Lower leg skin (tissue), 4 donors: ENCODE data around the gene RABGAP1. TPM values are rescaled to one million over a fixed set of nuclear protein-coding genes. Genes with fewer than 3 reads are reported as not detected.

ENCODE experiments used
- DNase-seq, 2 donors: peaks; one replicate each; pipeline ENCODE4 v3.0.0-alpha.2; 2019; ENCODE audit warnings: low spot score in 2 of 2
- H3K4me3 ChIP-seq: fragments of 200-600 bp; sonication (generic); 2 replicates; pipeline ENCODE4 v1.5.1; 2017; ENCODE audit warnings: mild to moderate bottlenecking, low read depth; ENCODE audit not compliant: poor library complexity, severe bottlenecking
- POLR2A ChIP-seq, 2 donors: fragments of 450-650 bp; IDR thresholded peaks; one replicate each; pipeline ENCODE4 v1.6.1; 2016 to 2017; ENCODE audit warnings: antibody characterized with exemption in 2 of 2, mild to moderate bottlenecking in 1 of 2, moderate library complexity in 1 of 2
- WGBS, 2 donors: methylation state at CpG; one replicate each; pipeline ENCODE4 v1.1.5; 2018; 5-methylcytosine and 5-hydroxymethylcytosine counted together
- intact Hi-C: fragments of 100-400 bp; cut with DNase I; formaldehyde crosslinking; loops from one replicate; pipeline ENCODE4 v1.15.0; 2023; ENCODE audit warnings: low total_unique reads
- total RNA-seq, 4 donors: library from RNA; depleted of rRNA; stranded (reverse); fragments of >200 nt; gene quantifications; one replicate each; pipeline ENCODE4 v1.1.0, GENCODE V29; 2016
- TF ChIP-seq, protein P1 (sequence below), 3 donors: fragments of 450-650 bp; IDR thresholded peaks; one replicate each; pipeline ENCODE4 v1.5.1; 2016; ENCODE audit warnings: antibody characterized with exemption in 3 of 3, mild to moderate bottlenecking in 3 of 3, moderate library complexity in 2 of 3

The RABGAP1 gene
- total RNA-seq, 4 donors from 2014 or later: 36.7 to 52.1 (median 45.4) TPM

DNA sequence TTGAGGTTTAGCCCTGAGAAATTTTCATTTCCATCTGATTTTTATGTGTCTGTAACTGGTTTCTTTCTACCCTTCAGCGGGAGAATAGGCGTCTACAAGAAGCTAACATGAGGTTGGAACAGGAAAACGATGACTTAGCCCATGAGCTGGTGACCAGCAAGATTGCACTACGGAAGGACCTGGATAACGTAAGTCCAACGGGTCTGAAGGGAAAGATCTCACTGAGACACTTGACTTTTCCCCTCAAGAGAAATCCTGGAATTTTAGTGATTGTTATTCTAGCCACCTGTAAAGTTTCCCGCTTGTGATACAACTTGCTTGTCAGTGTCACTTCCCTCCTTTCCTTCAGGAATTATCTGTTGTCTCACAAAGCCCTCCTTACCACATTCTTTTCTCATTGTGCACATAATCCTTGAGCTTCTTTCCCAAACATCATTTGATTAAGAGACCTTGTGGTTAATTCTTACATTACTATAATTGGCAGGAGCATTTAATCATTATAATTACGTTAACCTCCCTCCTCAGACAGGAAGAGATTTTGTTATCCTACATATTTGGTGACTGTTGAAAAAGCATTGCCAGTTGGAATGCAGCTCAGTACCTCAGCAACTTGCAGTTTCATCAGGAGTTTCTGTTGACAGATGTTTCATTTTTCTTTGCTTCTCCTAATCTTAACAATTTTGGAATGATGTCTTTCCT, 149.5 kb downstream of the RABGAP1 start:
- TF ChIP-seq POLR2A (IDR thresholded peaks at IDR 0.05): no peak
- TF ChIP-seq, protein P1, sequence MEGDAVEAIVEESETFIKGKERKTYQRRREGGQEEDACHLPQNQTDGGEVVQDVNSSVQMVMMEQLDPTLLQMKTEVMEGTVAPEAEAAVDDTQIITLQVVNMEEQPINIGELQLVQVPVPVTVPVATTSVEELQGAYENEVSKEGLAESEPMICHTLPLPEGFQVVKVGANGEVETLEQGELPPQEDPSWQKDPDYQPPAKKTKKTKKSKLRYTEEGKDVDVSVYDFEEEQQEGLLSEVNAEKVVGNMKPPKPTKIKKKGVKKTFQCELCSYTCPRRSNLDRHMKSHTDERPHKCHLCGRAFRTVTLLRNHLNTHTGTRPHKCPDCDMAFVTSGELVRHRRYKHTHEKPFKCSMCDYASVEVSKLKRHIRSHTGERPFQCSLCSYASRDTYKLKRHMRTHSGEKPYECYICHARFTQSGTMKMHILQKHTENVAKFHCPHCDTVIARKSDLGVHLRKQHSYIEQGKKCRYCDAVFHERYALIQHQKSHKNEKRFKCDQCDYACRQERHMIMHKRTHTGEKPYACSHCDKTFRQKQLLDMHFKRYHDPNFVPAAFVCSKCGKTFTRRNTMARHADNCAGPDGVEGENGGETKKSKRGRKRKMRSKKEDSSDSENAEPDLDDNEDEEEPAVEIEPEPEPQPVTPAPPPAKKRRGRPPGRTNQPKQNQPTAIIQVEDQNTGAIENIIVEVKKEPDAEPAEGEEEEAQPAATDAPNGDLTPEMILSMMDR (IDR thresholded peaks at IDR 0.05): no peak
- intact Hi-C loops: no loop called here
- no peak for DNase-seq
- whole genome bisulfite sequencing, 2 donors: 92 to 94% methylated on average over 8 of the region's 8 CpGs
- no peak overlapping the region for H3K4me3 ChIP-seq

DNA sequence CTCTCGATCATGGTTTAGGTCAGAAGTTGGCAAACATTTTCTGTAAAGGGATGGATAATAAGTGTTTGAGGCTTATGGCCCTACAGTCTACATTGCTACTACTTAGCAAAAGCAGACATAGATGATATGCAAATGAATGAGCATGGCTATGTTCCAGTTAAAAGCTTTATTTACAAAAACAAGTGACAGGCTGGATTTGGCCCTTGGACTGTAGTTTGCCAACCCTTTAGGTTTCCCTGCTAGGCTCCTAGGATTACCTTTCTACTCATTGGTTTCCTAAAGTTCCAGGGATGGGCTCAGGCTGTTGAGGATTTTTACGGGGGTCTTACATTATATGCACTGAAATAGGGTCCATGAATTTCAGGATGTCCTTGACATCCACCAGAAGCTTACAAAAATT, 150.1 kb downstream of the RABGAP1 start:
- no peak overlapping the region for H3K4me3 ChIP-seq
- TF ChIP-seq, protein P1 (IDR thresholded peaks at IDR 0.05): no peak
- TF ChIP-seq POLR2A (IDR thresholded peaks at IDR 0.05): no peak
- WGBS, 2 donors: 88 to 94% methylated on average over 2 of the region's 2 CpGs
- intact Hi-C loops: no loop called here
- no peak for DNase-seq

DNA sequence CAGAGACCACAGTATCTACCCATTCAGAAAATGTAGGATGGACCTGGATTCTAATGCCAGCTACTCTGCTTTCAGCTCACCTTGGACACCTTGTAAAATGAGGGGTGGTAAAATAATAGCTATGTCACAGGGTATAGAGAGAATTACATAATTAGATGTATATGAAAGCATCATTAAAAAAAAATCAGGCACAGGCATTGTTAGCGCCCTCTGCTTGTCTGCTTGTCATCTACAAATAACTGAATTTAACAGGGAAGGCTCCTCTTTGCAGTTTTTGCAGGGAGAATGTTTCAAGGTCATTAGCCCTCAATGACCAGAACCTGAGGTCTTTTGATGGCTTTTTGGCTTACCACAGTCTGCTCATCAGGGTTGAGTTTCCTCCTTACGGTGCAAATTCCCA, 150.6 kb downstream of the RABGAP1 start:
- intact Hi-C loops: no loop called here
- TF ChIP-seq, protein P1 (IDR thresholded peaks at IDR 0.05): no peak
- no peak for TF ChIP-seq POLR2A (IDR thresholded peaks at IDR 0.05)
- DNase-seq: no peak
- 94 to 97% methylated on average over 2 of the region's 2 CpGs for WGBS, 2 donors
- no peak overlapping the region for H3K4me3 ChIP-seq

DNA sequence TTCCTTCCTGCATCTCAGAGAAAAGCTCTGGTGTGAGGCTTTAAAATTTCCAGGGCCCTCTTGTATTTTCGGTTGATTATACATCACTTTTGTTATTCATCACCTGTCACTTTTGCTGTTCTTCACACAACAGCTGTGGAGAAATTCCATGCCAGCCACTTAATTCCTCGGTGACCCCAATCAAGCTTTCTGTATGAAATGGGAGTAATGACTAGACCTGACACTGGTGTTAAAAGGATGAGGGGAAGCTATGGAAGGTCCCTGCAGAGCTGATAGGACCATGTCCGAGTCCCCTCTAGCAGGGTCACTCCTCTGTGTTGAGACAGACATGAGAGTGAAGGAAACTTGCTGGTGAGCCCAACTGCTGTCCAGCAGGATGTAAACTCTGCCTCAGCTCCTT, 152.3 kb downstream of the RABGAP1 start:
- DNase-seq: no peak
- no peak overlapping the region for H3K4me3 ChIP-seq
- TF ChIP-seq POLR2A (IDR thresholded peaks at IDR 0.05): no peak
- TF ChIP-seq, protein P1 (IDR thresholded peaks at IDR 0.05): no peak
- intact Hi-C loops: no loop called here
- 84 to 87% methylated on average over 3 of the region's 3 CpGs for WGBS, 2 donors

DNA sequence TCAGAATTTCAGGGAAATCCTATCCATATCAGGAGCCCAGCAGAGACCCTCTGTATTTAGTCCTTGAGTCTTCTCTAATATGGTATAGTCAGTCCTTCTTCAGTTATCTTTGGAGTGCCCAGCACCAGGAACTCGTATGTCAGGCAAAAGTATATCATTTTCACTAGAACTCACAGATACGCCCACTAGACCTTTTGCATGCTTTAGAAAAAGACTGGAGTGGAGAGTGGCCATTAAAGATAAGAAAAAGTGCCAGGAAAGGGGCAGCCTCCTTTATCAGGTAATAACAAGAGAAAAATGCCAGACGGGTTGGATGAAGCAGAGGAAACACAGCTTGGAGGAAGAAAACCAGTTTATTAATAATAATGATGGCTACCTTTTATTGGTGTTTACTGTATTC, 156.2 kb downstream of the RABGAP1 start:
- no peak for DNase-seq
- H3K4me3 ChIP-seq: no peak overlapping the region
- TF ChIP-seq, protein P1 (IDR thresholded peaks at IDR 0.05): no peak
- no peak for TF ChIP-seq POLR2A (IDR thresholded peaks at IDR 0.05)
- intact Hi-C loops: no loop called here
- 83 to 95% methylated on average over 3 of the region's 3 CpGs for WGBS, 2 donors
